Endothelial cell of umbilical vein (primary cell): Measurements from ENCODE around the gene SERTAD4.

Source experiments
- POLR2A ChIP-seq: IDR thresholded peaks from 2 replicates; pipeline ENCODE4 v1.6.1; 2012; ENCODE audit warnings: low read depth, mild to moderate bottlenecking, control low read depth, low read length
- POLR2AphosphoS5 ChIP-seq: IDR thresholded peaks from 2 replicates; pipeline ENCODE4 v1.6.1; 2012; ENCODE audit warnings: low read depth, mild to moderate bottlenecking, control low read depth, low read length, moderate library complexity; ENCODE audit not compliant: insufficient read depth
- TF ChIP-seq, protein P1 (sequence below), 2 donors: IDR thresholded peaks; 1 replicate in 1 of 2; 2 replicates in 1 of 2; pipeline ENCODE4 v1.5.1; 2011; ENCODE audit warnings: low read length in 2 of 2, mild to moderate bottlenecking in 2 of 2, moderate library complexity in 2 of 2, control low read depth in 1 of 2, inconsistent platforms in 1 of 2, low read depth in 1 of 2; ENCODE audit not compliant: insufficient read depth in 1 of 2; ENCODE audit errors: extremely low read depth in 1 of 2

DNA sequence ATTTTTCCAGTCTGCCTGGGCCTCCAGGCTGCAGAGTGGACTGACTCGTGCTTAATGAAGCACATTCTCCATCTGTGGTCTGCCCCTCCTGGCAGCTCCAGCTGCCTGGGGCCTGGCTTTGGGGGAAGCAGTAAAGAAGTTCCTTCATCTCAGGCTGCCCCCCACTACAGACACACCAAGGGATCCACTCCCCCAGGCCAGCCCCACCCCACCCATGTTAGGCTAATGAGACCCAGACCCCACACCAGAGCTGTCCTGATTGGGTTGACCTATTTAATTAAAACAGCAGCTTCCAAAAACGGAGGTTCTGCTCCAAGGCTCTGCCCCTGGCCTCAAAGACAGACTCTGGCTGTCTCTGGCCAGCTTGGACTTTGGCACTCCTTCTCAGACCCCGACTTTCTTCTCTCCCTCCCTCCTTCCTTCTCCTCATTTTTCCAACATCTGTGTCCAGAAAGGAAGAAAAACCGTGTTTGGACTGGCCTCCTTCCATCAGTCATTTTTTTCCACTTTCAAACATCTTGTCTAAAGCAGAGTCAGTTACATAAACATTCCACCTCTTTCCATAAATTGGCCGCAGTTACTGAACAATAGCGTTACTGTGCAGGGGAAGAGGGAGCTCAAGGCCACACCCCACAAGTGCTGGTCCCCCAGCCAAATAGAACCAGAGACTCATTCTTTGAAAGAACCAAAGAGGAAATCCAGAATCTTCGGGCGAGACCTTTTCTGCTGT lies 29.7 kb downstream of the SERTAD4 start:
- no peak for TF ChIP-seq POLR2AphosphoS5
- TF ChIP-seq, protein P1, sequence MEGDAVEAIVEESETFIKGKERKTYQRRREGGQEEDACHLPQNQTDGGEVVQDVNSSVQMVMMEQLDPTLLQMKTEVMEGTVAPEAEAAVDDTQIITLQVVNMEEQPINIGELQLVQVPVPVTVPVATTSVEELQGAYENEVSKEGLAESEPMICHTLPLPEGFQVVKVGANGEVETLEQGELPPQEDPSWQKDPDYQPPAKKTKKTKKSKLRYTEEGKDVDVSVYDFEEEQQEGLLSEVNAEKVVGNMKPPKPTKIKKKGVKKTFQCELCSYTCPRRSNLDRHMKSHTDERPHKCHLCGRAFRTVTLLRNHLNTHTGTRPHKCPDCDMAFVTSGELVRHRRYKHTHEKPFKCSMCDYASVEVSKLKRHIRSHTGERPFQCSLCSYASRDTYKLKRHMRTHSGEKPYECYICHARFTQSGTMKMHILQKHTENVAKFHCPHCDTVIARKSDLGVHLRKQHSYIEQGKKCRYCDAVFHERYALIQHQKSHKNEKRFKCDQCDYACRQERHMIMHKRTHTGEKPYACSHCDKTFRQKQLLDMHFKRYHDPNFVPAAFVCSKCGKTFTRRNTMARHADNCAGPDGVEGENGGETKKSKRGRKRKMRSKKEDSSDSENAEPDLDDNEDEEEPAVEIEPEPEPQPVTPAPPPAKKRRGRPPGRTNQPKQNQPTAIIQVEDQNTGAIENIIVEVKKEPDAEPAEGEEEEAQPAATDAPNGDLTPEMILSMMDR (IDR thresholded peaks at IDR 0.05; ENCODE audit: extremely low read depth in 1 of 2, insufficient read depth in 1 of 2, low read depth in 1 of 2, low read length in 2 of 2): no peak
- no peak for TF ChIP-seq POLR2A
